Activated CD8-positive, alpha-beta memory T cell treated with anti-CD3 and anti-CD28 coated beads, Interleukin-2, amount 50 U/mL, for 1 hour (primary cell): ENCODE measurements around the gene NEMP1.
"Not testable (repeated sequence)": the region's sequence is repeated elsewhere in the genome, so short reads cannot be mapped to it uniquely, and the experiment has no call there.

Experiments
- DNase-seq: peaks from one replicate; pipeline ENCODE4 v3.0.0-alpha.2; 2020; ENCODE audit errors: extremely low read depth

Gene NEMP1, protein sequence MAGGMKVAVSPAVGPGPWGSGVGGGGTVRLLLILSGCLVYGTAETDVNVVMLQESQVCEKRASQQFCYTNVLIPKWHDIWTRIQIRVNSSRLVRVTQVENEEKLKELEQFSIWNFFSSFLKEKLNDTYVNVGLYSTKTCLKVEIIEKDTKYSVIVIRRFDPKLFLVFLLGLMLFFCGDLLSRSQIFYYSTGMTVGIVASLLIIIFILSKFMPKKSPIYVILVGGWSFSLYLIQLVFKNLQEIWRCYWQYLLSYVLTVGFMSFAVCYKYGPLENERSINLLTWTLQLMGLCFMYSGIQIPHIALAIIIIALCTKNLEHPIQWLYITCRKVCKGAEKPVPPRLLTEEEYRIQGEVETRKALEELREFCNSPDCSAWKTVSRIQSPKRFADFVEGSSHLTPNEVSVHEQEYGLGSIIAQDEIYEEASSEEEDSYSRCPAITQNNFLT

DNA sequence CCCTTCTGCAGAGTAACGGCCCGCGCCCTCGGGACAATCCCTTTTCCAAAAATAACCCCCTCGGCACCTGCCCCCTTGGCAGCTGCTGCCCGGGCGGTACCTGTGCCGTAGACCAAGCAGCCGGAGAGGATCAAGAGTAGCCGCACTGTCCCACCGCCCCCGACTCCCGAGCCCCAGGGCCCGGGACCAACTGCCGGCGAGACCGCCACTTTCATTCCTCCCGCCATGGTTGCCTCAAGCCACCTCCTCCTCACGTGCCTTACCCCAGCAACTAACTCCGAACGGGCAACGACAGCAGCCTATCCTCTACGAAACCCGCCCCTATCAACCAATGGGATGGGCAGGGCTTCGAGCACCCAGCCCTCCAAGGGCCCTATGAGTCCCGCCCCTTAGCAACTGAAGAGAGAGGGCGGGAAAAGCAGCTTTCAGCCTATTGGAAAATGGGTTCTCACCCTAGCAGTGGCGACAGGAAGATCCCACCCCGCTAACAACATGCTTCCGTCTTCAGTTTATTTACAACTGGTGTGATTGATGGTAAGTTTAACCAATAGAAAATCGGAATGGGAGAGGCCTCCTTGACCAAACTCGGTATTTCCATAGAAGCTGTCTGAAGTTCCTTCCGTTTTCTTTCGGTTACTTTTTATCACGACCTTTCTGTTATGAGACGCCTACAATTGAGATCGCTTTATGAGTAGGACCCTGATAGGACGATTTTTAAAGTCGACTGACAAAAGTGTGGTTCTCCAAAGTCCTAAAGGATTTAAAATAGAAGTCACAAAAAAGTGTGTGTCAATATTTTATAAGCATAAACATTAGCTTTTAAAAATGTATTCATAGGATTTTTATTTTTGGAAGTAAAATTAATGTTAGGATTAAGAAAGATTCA is at the start of gene NEMP1:
TSS of gene NEMP1 (minus strand) at position 273 of the 886 bp plus-strand sequence. CDS start at position 227, 46 bp downstream.
- peak; percentile 96 for DNase-seq

DNA sequence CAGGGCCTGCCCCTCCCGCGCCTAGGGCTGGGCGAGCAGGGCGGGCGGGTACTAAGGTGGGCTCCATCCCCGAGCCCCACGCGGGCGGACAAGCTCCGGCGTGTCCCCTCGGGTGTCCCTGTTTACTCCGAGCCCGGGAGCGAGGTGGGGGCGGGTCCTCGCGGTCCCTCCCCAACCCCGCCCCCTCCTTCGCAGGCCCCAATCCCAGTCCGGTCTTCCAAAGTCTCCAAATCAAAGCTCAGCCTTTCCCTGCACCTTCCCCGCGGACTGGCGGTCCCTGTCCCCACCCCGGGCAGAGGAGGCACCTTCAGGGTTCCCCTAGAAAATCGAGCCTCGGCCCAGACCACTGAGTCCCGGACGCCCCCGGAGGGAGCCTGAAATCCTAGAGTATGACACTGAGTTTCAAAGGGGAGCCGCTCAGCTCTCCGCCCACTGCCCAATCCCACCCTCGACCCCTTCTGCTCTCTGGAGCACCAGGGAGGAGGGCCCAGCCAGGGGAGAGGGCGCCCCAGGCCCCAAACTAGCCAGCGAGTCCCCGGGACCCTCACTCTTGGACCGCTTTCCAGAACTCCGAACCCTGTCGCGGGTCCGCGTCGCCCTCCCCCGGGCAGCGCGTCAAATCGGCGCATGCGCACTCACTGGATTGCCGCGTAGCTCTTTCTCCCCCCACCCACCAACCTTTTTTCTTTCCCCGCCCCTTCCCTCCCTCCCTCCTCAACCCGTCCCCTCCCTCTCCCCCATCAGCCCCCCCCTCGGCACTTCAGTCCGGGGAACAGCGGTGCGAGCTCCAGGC is 49.3 kb upstream of the NEMP1 start, which contains the start of gene LRP1:
TSS of gene LRP1 (plus strand) at position 758 of the 793 bp plus-strand sequence. CDS start 482 bp downstream, outside the sequence.
- DNase-seq = no peak

DNA sequence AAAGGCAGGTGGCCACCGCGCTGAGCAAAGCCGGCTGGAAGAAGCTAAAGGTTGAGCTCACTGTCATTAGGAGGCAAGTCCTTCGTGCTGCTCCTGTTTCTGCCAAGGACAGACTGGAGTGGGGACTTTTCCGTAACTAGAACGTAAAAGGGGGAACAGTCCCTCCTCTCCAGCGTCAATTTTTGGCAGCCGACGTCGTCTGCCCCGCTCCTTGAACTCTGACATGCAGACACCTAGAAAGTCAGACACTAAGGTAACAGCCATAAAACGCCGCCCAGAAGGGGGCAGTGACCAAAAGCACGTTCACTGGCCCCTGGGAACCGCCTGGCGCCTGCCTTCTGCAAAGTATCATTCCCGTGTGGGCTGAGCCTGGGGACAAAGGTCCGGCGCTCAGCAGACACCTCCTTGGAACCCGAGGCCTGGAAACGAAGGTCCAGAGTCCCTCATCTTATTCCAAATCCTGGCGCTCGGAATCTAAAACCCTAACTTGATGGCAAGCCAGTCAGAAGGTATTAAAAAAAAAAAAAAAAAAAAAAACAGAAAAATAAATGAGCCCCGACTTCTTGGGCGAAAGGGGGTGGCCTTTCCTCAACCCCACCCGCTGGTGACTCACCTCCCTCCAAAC is 48.6 kb upstream of the NEMP1 start:
- peak; percentile 53 for DNase-seq

DNA sequence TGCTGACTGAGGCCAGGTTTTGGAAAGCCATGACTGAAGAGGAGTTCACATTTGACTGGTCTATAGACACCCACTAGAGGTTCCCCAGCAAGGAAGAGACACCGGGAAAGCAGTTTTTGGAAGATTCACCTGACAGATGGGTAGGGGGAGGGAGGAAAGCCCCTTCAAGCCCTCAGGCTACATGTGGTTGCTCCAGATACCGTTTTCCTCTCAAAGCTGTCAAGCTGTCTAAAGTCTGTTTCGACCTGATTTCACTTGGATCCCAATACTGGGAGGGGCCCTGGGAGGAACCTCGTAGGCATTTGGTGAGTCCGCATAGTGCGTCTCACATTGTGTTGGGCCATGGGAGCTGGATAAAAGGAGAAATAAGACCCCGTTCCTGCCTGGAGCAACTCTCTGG is 48.0 kb upstream of the NEMP1 start:
- DNase-seq = no peak

DNA sequence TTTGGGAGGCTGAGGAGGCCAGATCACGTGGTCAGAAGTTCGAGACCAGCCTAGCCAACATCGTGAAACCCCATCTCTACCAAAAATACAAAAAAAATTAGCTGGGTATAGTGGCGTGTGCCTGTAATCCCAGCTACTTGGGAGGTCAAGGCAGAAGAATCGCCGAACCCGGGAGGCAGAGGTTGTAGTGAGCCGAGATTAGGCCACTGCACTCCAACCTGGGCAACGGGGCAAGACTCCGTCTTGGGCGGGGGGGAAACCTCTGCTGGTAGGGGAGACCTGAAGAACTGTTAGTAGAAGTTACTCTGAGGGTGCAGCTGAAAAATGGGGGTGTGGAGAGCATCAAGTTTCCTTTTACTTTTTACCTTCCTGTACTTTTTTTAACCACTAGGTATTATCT is 47.5 kb upstream of the NEMP1 start:
- no peak for DNase-seq

DNA sequence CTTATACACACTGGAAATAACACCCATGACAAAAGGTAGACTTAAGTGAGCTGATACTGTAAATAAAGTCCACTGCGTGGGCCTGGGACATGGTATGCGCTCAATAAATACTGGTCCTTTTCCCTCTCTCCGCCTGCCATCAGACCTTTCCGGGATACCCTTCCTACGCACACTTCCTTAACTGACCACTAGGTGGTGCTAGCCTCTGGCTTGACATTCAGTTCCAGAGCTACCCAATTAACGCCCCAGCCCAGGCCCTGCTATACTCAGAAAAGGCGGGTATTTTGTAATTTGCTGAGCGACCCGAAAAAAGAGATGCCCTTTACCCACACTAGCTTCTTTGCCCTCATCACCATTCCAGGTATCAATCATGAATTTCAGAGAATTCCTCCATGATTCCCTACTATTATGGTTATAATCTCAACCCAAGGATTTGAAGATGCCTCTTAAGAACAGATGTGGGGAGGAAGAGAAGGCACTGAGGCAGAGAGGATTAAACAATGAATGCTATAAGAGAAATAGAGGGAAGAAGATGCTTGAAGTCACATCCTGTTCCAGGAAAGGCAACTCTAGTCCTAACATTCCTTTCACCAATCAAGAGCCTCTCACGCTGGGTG is 45.8 kb upstream of the NEMP1 start:
- peak; percentile 40 for DNase-seq

DNA sequence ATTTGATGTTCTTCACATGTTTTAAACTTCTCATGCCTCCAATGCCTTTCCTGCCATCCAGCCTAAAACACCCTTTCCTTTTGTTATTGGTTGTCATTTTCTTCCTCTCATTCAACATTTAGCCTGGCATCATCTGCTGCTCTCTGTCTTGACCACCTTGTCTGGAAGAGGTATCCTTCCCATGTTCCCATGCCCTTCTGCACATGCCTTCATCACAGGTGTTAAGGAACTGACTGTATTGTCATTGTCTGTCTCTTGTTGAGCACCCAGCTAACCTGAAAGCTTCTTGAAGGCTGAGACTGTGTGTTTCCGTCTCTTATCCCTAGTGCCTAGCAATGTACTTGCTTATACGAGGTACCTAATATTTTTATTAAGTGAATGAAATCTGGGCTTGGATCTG is 45.2 kb upstream of the NEMP1 start:
- DNase-seq = no peak

DNA sequence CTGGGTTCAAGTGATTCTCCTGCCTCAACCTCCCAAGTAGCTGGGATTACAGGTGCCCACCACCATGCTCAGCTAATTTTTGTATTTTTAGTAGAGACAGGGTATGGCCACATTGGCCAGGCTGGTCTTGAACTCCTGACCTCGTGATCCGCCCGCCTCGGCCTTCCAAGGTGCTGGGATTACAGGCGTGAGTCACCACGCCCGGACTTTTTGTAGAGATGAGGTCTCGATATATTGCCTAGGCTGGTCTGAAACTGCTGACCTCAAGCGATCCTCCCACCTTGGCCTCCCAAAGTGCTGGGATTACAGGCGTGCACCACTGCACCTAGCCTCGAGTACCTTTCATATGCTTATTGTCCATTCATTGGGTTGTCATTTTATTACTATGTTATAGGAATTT is 42.1 kb upstream of the NEMP1 start:
- DNase-seq = not testable (repeated sequence)

DNA sequence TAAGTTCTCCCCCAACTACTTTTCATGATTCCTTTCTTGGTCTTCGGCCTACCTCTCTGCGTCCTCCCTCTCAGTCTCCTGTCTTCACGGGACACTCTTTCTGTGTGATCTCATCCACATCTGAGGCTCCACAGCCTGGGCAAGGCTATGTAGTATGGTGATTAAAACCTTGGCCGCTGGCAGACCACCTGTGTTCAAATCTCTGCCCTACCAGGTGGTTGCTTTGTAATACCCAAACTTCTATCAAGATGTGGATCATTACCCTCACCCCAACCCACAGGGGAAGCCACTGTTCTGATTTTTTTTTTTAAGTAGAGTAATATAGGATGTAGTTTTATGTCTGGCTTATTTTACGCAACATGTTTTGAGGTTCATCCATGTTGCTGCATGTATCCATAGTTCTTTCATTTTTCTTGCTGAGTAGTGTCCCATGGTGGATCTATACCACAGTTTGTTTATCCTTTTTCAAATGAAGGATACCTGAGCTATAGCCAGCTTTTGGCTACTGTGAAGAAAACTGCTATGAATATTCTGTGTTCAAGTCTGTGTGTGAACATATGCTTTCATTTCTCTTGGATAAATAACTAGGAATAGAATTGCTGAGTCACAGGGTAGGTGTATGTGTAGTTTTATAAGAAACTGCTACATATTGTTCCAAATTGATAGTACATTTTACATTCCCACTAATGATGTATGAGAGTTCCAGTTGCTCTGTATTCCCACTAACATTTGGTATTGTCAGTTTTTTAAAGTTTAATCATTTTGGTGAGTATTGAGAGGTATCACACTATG is 40.9 kb upstream of the NEMP1 start:
- no peak for DNase-seq

DNA sequence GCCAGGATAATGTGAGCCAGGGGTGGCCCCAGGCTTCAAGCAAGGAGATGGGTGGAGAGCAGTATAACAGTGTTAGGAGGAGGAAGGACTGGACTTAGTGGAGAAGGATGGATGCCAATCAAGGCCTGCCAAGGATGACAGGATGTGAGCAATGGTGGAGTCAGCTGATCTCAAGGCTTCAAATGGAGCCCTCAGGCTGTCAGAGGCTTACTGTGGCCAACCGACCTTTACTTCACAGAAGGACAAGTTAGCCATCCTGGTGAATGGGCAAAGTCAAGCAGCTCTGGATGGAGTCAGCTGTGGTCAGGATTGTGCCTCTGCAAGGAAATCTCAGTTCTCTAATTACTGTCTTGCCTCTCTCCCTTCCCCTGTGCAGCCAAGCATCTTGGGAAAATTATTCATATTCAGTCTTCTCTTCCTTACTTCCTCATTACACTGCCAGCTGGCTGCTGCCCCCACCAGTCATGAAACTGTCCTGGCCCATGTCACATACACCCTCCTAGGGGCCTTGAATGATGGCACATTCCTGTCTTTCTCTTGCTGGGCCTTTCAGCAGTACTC is 40.2 kb upstream of the NEMP1 start:
- no peak for DNase-seq

DNA sequence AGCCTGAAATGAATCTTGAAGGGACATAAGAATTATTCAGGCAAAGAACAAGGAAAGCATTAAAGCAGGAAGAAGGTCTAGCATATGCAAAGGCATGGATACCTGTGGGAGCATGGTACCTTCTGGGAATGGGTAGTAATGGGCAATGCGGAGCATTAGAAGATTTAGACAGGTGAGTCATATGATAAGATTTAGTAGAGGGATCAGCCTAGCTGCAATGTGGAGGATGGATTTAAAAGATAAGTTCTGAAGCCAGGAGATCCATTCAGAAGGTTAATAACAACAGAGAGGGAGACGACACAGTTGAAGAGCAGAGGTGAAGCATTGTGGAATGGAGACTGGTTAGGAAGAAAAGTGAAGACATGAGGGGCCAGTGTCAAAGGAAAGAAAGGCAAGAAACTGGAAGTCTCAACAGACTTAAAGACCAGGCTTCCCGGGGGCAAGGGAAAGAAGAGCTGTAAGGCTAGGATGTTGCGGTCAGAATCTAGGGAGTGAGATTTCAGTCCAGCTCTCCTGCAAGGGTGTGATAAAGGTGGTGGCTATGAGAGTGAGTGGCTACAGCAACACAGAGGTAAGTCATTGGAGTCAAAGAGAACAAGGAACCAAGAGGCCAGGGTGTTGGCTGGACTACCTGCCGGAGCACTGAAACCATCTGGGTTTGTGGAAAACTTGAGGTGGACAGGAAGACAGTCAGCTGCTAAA is 38.1 kb upstream of the NEMP1 start:
- DNase-seq = no peak

DNA sequence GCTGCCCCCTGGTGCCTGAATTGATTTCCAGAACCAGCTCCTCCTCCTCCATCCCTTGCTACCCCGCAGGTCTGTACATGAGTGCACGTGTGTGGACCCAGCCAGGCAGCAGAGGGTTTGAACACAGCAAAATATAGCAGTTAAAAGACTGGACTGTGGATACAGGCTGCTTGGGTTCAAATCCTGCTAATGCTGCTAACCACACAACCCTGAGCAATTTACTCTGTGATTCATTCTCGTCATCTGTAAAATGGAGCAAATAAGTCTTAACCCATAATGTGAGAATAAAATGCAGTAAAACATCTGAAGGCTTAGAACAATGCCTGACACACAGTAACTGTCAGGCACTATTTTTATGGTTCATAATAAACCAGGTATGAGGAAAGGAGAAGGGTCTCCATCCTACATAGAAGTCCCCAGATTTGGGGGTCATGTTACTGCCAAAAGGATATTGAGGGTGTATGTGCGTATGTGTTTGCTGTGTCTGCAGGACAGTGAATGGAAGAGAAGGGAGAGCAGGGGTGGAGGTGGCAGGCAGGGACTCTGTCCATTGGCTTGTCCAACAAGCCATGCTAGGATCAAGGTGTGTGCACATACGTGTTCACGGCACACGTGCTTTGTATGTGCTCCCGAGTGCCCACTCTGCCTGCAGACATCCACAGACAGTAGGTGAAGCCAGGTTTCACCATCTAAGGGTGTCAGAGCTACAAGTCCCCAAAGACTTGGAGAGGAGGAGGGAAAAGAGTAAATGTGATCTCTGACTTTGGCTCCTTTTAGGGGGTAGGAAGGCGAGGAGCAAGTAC is 34.1 kb upstream of the NEMP1 start:
- DNase-seq = no peak

DNA sequence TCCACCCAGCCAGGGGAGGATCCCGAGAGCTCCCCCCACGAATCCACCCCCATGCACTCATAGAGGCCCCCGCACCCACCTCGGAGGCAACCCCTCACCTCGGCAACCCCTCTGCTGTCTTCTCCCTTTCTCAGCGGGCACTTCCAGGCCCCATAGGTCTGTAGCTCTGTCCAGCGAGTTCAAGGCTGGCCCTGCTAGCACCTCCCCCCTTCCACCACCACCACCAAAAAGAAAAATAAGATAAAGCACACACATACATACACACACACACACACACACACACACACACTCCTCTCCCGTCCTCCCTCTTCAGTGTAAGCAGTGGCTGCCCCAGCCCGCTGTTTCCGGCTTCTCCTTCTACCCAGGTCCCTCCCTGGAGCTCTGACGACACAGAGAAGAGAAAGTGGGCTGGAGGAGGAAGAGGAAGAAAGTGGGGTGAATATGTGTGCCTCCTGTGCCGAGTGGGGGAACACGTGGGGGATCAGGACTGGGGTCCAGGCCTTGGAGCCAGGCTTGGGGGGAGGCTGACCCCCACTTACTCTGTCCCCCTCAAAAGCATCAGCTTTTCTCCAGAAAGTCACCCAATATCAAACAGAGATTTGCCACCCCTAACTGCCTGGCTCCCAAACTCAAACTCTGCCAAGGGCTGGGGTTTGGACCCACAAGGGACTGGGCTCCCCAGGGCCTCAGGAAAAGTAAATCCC is 32.6 kb upstream of the NEMP1 start, which contains the start of gene STAT6:
TSS of gene STAT6 (minus strand) at position 332 of the 704 bp plus-strand sequence. CDS start 3,084 bp downstream, outside the sequence.
- peak; percentile 82 for DNase-seq

DNA sequence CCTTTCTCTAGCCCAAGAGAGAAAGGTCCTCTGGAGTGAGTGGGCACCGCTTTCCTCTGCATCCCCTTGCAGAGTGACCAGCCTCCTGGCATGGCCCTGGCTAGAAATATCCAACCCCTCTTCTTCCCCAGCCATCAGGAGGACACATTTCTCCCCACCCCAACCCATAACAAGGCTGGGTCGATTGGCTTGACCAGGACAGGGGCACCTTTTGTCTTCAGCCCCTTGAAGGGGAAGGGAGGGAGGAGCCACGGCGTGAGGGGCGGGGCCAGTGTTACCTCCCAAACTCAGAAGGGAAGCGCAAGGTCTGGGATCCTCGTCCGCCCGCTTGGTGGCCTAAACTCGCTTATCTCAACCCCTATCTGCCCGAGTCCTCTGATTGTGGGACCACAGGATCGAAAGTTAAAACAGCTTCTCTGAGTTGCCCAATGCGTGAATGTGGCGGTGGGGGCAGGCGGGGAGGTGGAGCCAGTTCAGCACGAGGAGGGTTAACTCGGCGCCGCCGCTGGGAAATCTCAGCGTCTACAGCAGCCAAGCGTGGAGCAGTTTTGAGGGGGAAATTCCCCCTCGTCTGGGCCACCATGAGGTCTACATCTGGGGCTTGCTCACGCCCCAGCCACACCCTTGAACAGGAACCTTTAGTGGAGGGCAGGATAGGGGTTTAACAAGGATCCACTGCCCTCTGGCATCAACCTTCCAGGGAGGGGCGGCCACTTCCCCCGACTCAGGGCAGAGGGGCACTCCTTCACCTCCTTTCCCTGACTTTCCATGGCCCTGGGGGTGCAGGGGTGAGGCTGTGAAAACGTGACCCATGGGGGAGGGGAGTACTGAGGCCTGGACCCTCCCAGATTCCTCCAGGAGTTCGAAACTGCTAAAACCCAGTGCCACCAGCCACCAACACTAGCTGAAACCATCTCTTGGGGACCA is 31.8 kb upstream of the NEMP1 start:
- no peak for DNase-seq

DNA sequence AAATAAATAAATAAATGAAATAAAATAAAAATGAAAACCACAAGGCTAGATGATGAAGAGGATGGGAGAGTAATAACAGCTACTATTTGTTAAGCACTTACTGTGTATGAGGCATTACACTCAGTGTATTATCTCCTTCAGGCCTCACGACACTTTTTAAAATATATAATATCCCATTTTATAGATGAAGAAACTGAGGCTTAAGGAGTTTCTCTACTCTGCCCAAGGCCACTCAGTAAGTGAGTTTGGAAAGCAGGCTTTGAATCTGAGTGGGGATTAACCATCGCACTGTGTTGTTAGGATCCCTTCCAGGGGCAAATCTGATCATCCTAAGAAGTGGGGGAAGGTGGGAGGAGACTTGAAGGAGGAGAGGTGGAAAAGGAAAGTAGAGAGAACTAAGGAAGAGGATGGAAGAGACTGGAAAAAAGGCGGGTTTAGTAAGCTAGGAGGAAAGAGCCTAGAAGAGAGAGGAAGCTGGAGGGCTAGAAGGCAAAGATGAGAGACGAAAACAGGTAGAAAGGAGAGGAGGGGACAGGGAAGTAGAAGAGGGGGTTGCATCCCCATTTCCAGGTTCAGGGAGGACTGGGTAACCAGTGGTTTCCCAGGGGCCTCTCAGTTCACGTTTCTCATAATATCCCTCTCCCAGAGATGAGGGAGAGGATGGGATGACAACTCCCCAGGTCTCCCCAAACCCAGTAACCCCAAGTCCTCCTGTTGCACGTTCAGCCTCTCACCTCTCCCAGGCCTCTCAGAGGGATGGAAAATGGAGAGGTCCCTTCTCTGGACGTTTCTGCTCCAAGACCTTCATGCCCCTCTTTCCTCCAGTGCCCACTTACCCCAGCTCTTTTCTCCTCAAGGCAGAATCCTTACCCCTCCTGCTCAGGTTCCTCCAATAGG is 30.9 kb upstream of the NEMP1 start:
- no peak for DNase-seq
